AG09319 (cell line): ENCODE results near the gene CCDC102B.
"Not testable (repeated sequence)": the region's sequence is repeated elsewhere in the genome, so short reads cannot be mapped to it uniquely, and the experiment has no call there.

Experiments used
- DNase-seq: peaks from one replicate; pipeline ENCODE4 v3.0.0-alpha.2; 2010; ENCODE audit warnings: low read depth; ENCODE audit errors: extremely low read depth
- TF ChIP-seq, protein P1 (sequence below): IDR thresholded peaks from 2 replicates; pipeline ENCODE4 v1.5.1; 2011; ENCODE audit warnings: low read depth, mild to moderate bottlenecking, inconsistent platforms, low read length, moderate library complexity

Gene CCDC102B

DNA sequence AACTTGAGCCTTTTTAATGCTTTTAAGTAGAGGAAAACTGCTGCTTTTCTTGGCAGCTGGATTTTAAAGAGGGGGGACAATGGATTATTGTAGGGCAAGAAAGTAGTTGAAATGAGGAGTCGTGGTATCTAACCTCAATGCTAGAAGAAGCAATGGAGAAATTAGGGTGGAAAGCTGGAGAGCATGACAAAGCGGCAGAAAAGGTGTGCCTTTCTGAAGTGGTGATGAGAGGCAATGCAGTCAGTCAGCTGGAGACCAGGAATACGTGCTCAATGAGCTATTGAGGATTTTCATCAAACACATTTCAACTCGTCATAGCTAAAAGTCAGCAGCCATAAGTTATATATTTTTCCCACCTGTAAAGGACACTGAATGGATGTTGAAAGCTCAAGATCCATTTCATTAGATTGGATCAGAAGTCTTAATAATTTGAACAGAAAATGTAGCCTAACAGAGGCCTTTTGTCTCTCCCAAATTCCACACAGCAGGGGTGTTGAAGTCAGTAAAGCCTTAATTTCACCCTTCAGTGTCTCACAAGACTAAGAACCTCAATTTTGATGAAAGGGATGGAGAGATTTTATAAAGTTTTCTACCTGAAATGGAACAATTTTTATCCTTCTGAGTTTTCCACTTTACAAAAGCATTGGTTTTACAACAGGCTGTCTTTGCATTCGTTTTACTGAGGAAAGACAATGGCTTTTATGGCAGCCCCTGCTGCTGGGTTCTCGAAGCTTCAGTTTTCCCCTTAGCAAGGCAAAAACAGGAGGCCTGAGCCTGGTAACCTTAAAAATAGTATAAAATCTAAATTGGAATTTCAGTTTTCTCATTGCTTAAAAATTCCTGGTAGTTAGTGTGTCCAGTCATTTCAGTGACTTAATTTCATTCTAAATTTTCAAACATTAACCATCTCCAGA is 131.1 kb downstream of the CCDC102B start:
- TF ChIP-seq, protein P1, sequence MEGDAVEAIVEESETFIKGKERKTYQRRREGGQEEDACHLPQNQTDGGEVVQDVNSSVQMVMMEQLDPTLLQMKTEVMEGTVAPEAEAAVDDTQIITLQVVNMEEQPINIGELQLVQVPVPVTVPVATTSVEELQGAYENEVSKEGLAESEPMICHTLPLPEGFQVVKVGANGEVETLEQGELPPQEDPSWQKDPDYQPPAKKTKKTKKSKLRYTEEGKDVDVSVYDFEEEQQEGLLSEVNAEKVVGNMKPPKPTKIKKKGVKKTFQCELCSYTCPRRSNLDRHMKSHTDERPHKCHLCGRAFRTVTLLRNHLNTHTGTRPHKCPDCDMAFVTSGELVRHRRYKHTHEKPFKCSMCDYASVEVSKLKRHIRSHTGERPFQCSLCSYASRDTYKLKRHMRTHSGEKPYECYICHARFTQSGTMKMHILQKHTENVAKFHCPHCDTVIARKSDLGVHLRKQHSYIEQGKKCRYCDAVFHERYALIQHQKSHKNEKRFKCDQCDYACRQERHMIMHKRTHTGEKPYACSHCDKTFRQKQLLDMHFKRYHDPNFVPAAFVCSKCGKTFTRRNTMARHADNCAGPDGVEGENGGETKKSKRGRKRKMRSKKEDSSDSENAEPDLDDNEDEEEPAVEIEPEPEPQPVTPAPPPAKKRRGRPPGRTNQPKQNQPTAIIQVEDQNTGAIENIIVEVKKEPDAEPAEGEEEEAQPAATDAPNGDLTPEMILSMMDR = no peak
- no peak for DNase-seq

GRCh38 chr18:68935686-68936085 is 137.8 kb downstream of the CCDC102B start:
- DNase-seq = no peak
- TF ChIP-seq, protein P1 = no peak

GRCh38 chr18:68937029-68937599 is 139.2 kb downstream of the CCDC102B start:
- TF ChIP-seq, protein P1 = no peak
- no peak for DNase-seq

GRCh38 chr18:68940039-68940438 is 142.2 kb downstream of the CCDC102B start:
- no peak for DNase-seq
- TF ChIP-seq, protein P1 = no peak

GRCh38 chr18:68940754-68941153 is 142.9 kb downstream of the CCDC102B start:
- TF ChIP-seq, protein P1 = no peak
- DNase-seq = no peak

DNA sequence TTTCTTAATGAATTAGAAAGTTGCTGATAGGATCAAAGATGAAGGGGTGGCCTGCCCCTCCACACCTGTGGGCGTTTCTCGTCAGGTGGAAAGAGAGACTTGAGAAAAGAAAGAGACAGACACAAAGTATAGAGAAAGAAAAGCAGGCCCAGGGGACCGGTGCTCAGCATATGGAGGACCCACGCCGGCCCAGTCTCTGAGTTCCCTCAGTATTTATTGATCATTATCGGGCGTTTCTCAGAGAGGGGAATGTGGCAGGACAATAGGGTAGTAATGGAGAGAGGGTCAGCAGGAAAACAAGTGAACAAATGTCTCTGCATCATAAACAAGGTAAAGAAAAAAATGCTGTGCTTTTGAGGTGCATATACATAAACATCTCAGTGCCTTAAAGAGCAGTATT is 144.3 kb downstream of the CCDC102B start:
- DNase-seq = no peak
- TF ChIP-seq, protein P1 = no peak

DNA sequence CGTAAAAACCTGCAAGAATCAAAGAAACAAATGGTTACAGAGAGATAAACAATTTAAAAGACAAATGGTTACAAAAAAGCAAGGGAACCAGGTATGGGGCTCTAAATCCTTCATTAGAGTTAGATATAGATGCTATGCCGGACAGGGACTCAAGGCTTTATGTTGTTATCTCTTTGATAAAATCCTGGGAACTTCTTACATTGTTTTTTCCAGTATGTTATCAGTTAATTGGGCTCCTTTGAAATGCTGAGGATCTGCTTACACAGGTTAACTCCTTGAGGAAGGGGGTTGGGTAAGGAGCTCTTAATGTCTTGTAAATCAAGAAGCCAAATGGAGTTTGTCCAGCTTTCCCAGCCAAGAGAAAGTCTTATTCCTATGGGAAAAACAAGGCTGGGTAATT is 146.0 kb downstream of the CCDC102B start:
- not testable (repeated sequence) for DNase-seq
